Measurements from ENCODE around the gene TLCD1.

The TLCD1 gene

DNA sequence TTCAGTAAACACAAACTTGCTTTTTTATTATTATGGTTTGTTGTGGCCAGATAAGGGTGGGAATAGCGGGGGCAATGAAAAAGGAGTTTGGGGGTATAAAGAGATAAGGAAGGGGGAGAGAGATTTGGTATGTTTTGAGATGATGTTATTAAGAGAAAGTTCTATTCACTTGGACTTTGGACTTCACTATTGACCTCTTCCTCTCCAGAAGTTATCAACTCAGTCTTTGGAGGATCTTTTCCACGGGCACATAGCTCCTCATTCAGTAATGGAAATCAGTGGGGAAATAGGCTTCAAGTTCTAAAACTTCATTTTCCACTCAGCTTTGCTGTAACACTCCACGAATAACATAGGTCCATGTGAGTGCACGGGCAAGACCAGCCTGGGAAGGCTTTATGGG, 37.6 kb downstream of the TLCD1 start:
- Histone ChIP-seq H3K36me3 (ENCODE audit: control insufficient read depth, insufficient read depth, low read length) (no peaks in the 10 kb centered on the region), H3K9me3 (ENCODE audit: control insufficient read depth, low read length) (no peaks in the 10 kb centered on the region), H3K27me3 (ENCODE audit: control insufficient read depth, insufficient read depth, low read length) (no peaks in the 10 kb centered on the region), H3K79me2 (peaks cover 3% of the 10 kb centered on the region), H3K4me2 (ENCODE audit: low read length) (no peak overlapping the region), H3K4me1 (no peaks in the 10 kb centered on the region), H3K27ac (no peak overlapping the region), H3K4me3 (ENCODE audit: low read depth, low read length) (no peak overlapping the region), H2AFZ (no peak overlapping the region), H3K9ac (no peak overlapping the region)
- TF ChIP-seq, protein P1, sequence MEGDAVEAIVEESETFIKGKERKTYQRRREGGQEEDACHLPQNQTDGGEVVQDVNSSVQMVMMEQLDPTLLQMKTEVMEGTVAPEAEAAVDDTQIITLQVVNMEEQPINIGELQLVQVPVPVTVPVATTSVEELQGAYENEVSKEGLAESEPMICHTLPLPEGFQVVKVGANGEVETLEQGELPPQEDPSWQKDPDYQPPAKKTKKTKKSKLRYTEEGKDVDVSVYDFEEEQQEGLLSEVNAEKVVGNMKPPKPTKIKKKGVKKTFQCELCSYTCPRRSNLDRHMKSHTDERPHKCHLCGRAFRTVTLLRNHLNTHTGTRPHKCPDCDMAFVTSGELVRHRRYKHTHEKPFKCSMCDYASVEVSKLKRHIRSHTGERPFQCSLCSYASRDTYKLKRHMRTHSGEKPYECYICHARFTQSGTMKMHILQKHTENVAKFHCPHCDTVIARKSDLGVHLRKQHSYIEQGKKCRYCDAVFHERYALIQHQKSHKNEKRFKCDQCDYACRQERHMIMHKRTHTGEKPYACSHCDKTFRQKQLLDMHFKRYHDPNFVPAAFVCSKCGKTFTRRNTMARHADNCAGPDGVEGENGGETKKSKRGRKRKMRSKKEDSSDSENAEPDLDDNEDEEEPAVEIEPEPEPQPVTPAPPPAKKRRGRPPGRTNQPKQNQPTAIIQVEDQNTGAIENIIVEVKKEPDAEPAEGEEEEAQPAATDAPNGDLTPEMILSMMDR (IDR thresholded peaks at IDR 0.05): no peak

DNA sequence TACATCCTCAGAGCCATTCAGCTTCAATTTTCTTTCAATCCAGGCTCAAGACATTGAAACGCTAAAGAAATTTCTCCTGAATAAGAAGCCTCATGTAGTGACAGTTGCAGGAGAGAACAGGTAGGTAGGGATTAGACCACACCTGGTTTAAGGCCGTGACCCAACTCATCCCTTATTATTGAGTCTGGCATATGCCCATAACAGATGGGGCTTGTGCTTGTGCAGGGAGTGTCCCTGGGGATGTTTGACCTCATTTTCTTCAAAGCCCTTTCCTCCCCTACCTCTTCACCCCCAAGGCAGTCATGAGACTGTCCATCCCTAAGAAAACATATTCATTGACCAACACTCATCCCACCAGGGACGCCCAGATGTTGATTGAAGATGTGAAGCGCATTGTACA, 39.7 kb downstream of the TLCD1 start:
- TF ChIP-seq, protein P1 (IDR thresholded peaks at IDR 0.05): no peak
- no peak overlapping the region for H3K4me2 ChIP-seq (ENCODE audit: low read length)
- H3K79me2 ChIP-seq: peaks cover 3% of the 10 kb centered on the region
- no peak overlapping the region for H2AFZ ChIP-seq
- H3K27ac ChIP-seq: no peak overlapping the region
- no peak overlapping the region for H3K9ac ChIP-seq
- no peaks in the 10 kb centered on the region for H3K27me3 ChIP-seq (ENCODE audit: control insufficient read depth, insufficient read depth, low read length)
- no peaks in the 10 kb centered on the region for H3K9me3 ChIP-seq (ENCODE audit: control insufficient read depth, low read length)
- H3K4me3 ChIP-seq (ENCODE audit: low read depth, low read length): no peak overlapping the region
- H3K36me3 ChIP-seq (ENCODE audit: control insufficient read depth, insufficient read depth, low read length): no peaks in the 10 kb centered on the region
- H3K4me1 ChIP-seq: no peaks in the 10 kb centered on the region

DNA sequence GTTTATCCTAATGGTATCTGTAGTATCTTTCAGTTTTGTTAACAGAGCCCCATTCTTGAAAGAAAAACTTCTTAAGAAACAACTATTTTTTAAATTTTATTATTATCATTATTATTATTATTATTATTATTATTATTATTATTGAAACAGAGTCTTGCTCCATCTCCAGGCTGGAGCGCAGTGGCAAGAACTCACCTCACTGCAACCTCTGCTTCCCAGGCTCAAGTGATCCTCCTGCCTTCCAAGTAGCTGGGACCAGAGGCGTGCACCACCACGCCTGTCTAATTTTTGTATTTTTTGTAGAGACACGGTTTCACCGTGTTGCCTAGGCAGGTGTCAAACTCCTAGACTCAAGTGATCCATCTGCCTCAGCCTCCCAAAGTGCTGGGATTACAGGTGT, 40.7 kb downstream of the TLCD1 start:
- Histone ChIP-seq H3K4me3 (ENCODE audit: low read depth, low read length) (no peak overlapping the region), H3K4me1 (no peaks in the 10 kb centered on the region), H3K36me3 (ENCODE audit: control insufficient read depth, insufficient read depth, low read length) (no peaks in the 10 kb centered on the region), H2AFZ (no peak overlapping the region), H3K9me3 (ENCODE audit: control insufficient read depth, low read length) (no peaks in the 10 kb centered on the region), H3K79me2 (peaks cover 3% of the 10 kb centered on the region), H3K27me3 (ENCODE audit: control insufficient read depth, insufficient read depth, low read length) (no peaks in the 10 kb centered on the region), H3K27ac (no peak overlapping the region), H3K4me2 (ENCODE audit: low read length) (no peak overlapping the region), H3K9ac (no peak overlapping the region)
- TF ChIP-seq, protein P1 (IDR thresholded peaks at IDR 0.05): no peak

DNA sequence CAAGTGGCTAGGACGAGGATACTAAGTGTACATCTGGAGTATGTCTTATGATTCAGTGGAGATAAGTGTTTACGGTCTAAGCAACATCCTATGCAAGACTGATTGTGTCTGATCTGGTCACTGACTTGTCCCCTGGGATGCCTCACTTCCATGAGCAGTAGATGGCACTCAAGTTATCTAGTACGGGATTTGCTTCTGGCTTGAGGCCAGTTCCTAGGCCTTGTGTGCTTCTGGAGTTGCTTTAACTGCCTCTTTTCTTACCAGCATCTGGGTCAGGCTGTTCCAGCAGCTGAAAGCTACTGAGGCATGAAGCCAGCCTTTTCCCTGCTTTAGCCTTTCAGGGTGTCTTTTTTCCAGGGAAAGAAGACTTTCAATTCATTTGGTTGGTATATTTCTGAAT, 41.1 kb downstream of the TLCD1 start:
- Histone ChIP-seq H2AFZ (no peak overlapping the region), H3K4me2 (ENCODE audit: low read length) (no peak overlapping the region), H3K36me3 (ENCODE audit: control insufficient read depth, insufficient read depth, low read length) (no peaks in the 10 kb centered on the region), H3K79me2 (peaks cover 2% of the 10 kb centered on the region), H3K27ac (peak overlapping the region; percentile 12), H3K27me3 (ENCODE audit: control insufficient read depth, insufficient read depth, low read length) (no peaks in the 10 kb centered on the region), H3K9ac (no peak overlapping the region), H3K4me1 (no peaks in the 10 kb centered on the region), H3K9me3 (ENCODE audit: control insufficient read depth, low read length) (no peaks in the 10 kb centered on the region), H3K4me3 (ENCODE audit: low read depth, low read length) (no peak overlapping the region)
- TF ChIP-seq, protein P1 (IDR thresholded peaks at IDR 0.05): peak; percentile 64

DNA sequence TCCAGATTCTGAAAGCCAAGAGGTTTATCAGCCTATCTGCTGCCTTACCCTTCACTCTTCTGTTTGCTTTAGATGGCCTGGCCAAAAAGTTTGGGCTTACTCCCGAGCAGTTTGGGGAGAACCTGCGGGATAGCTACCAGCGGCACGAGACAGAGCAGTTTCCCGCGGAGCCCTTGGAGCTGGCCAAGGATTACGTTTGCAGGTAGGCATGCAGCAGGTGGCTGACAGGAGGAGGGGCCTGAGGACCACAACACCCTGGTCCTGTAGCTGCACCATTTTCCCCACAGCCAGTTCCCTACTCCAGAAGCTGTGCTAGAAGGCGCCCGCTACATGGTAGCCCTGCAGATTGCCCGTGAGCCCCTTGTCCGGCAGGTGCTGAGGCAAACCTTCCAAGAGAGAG, 43.4 kb downstream of the TLCD1 start:
- TF ChIP-seq, protein P1 (IDR thresholded peaks at IDR 0.05): no peak
- H3K36me3 ChIP-seq (ENCODE audit: control insufficient read depth, insufficient read depth, low read length): no peaks in the 10 kb centered on the region
- H3K27ac ChIP-seq: no peak overlapping the region

More for the DNA sequence above, 43.4 kb downstream of the TLCD1 start:
- H3K9ac ChIP-seq: no peak overlapping the region
- no peak overlapping the region for H3K4me3 ChIP-seq (ENCODE audit: low read depth, low read length)
- H3K4me1 ChIP-seq: peaks cover 13% of the 10 kb centered on the region
- no peak overlapping the region for H3K4me2 ChIP-seq (ENCODE audit: low read length)
- no peaks in the 10 kb centered on the region for H3K27me3 ChIP-seq (ENCODE audit: control insufficient read depth, insufficient read depth, low read length)
- no peak overlapping the region for H2AFZ ChIP-seq
- H3K9me3 ChIP-seq (ENCODE audit: control insufficient read depth, low read length): no peaks in the 10 kb centered on the region
- no peaks in the 10 kb centered on the region for H3K79me2 ChIP-seq

Measured in parathyroid adenoma (tissue), 2 donors.